CD4-positive, alpha-beta T cell treated with Interleukin-17A for 1 hour (primary cell): Measurements from ENCODE around the gene XPA.
"Not testable (repeated sequence)": the region's sequence is repeated elsewhere in the genome, so short reads cannot be mapped to it uniquely, and the experiment has no call there.

Source experiments
- DNase-seq: peaks from one replicate; pipeline ENCODE4 v3.0.0-alpha.2; 2020

Gene XPA

GRCh38 chr9:97696803-97697601 lies at the start of gene XPA:
XPA (minus strand) TSS chr9:97697340; CDS start chr9:97697292, 48 bp downstream.
- DNase-seq = peak; percentile 97

GRCh38 chr9:97744710-97745708 lies 47.9 kb upstream of the XPA start:
- DNase-seq = no peak

- not testable (repeated sequence) for DNase-seq
These were observed 46.9 kb upstream of the XPA start for GRCh38 chr9:97744025-97744424.

- DNase-seq = no peak
These were observed 45.4 kb upstream of the XPA start for GRCh38 chr9:97742545-97742944.

GRCh38 chr9:97741947-97742346 lies 44.8 kb upstream of the XPA start:
- no peak for DNase-seq

GRCh38 chr9:97740848-97741821 lies 44.0 kb upstream of the XPA start:
- DNase-seq = peak; percentile 4

- no peak for DNase-seq
These were observed 40.3 kb upstream of the XPA start for GRCh38 chr9:97737429-97737828.

GRCh38 chr9:97735070-97735600 lies 38.0 kb upstream of the XPA start:
- no peak for DNase-seq

GRCh38 chr9:97726716-97727115 lies 29.6 kb upstream of the XPA start:
- DNase-seq = no peak

GRCh38 chr9:97723819-97724218 lies 26.7 kb upstream of the XPA start:
- no peak for DNase-seq

- DNase-seq = no peak
These were observed 25.2 kb upstream of the XPA start for GRCh38 chr9:97722331-97722730.

- no peak for DNase-seq
These were observed 24.3 kb upstream of the XPA start for GRCh38 chr9:97721396-97721795.

GRCh38 chr9:97717866-97718265 lies 20.7 kb upstream of the XPA start:
- DNase-seq = no peak

- peak; percentile 18 for DNase-seq
These were observed 17.3 kb upstream of the XPA start for GRCh38 chr9:97714435-97714834.

GRCh38 chr9:97711223-97711626 lies 14.1 kb upstream of the XPA start:
- DNase-seq = no peak

GRCh38 chr9:97710356-97711222 lies 13.4 kb upstream of the XPA start:
- peak; percentile 74 for DNase-seq

- no peak for DNase-seq
These were observed 9.1 kb upstream of the XPA start for GRCh38 chr9:97706246-97706645.

- peak; percentile 37 for DNase-seq
These were observed 8.3 kb upstream of the XPA start for GRCh38 chr9:97705354-97705950.

GRCh38 chr9:97704851-97705250 lies 7.7 kb upstream of the XPA start:
- no peak for DNase-seq

GRCh38 chr9:97704345-97704677 lies 7.2 kb upstream of the XPA start:
- DNase-seq = no peak
